ENCODE results near the gene INTS11. TPM values are rescaled to one million over a fixed set of nuclear protein-coding genes. Genes with fewer than 3 reads are reported as not detected.

The INTS11 gene
- total RNA-seq, 1 experiment from 2014 or later = 139 TPM

DNA sequence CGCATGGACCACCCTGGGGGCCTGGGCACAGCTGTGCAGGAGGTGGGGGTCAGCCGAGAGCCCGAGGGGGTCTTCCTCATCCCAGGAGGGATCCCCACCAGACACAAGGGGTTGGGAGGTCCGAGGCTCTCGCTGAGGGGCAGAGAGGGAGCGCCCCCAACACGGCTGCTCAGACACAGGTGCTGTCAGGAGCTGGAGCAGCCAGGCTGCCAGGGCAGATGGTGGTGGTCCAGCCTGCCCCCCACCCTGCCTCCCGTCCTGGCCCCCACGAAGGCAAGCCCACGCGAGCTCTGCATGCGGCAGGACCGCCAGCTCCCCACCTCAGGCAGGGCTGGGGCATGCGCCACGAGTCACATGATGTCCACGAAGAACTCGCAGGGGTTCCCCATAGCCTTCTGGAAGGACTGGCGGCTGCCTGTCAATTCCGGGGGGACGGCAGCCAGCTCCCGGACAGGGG is 11.4 kb upstream of the INTS11 start:
- H3K4ac ChIP-seq (ENCODE audit: low read depth, low read length) = no peak overlapping the region
- no peaks in the 10 kb centered on the region for H3K27me3 Mint-ChIP-seq (ENCODE audit: low read depth)

More for the DNA sequence above, 11.4 kb upstream of the INTS11 start:
- Histone ChIP-seq H2BK20ac (ENCODE audit: low read depth, low read length, poor library complexity, severe bottlenecking) (no peak overlapping the region), H3K23me2 (ENCODE audit: insufficient read length, low read depth, low read length, poor library complexity, severe bottlenecking) (no peaks in the 10 kb centered on the region), H2BK15ac (ENCODE audit: low read depth, low read length) (no peak overlapping the region), H2AK5ac (ENCODE audit: insufficient read length, low read length) (no peak overlapping the region), H3K4me1 (ENCODE audit: insufficient read depth, low read length) (no peaks in the 10 kb centered on the region), H3K56ac (ENCODE audit: insufficient read length, low read depth, low read length) (no peak overlapping the region), H3K9me3 (ENCODE audit: control insufficient read depth, low read depth, low read length) (no peaks in the 10 kb centered on the region), H3K27me3 (ENCODE audit: insufficient read depth, low read length) (no peaks in the 10 kb centered on the region), H2BK5ac (ENCODE audit: insufficient read length, low read length) (no peak overlapping the region), H2AFZ (ENCODE audit: low read length) (no peak overlapping the region), H4K20me1 (ENCODE audit: control insufficient read depth, insufficient read depth, insufficient read length) (no peaks in the 10 kb centered on the region), H3K14ac (ENCODE audit: insufficient read depth, low read length) (no peak overlapping the region), H3K27ac (ENCODE audit: insufficient read length, low read depth, low read length) (no peak overlapping the region), H3K79me2 (ENCODE audit: insufficient read depth, low read length) (no peaks in the 10 kb centered on the region), H4K91ac (ENCODE audit: insufficient read length, low read depth, low read length) (no peak overlapping the region), H3K79me1 (ENCODE audit: insufficient read depth, low read depth, low read length, poor library complexity, severe bottlenecking) (no peaks in the 10 kb centered on the region), H3K9ac (ENCODE audit: extremely low read depth, insufficient read length, low read length) (no peak overlapping the region), H2BK120ac (ENCODE audit: low read depth, low read length, poor library complexity, severe bottlenecking) (no peak overlapping the region), H2BK12ac (ENCODE audit: insufficient read length, low read depth, low read length) (no peak overlapping the region), H4K8ac (replicated peaks; ENCODE audit: insufficient read length, low read depth, low read length) (no peak overlapping the region), H3T11ph (ENCODE audit: low read length) (no peak overlapping the region), H3K18ac (ENCODE audit: insufficient read length, low read depth, low read length) (no peak overlapping the region), H3K4me2 (ENCODE audit: insufficient read depth, insufficient read length, low read length) (no peak overlapping the region), H4K5ac (ENCODE audit: insufficient read length, low read depth, low read length) (no peak overlapping the region), H3K23ac (ENCODE audit: insufficient read length, low read depth, low read length) (no peak overlapping the region)
- no peak for TF ChIP-seq CTCF (conservative IDR thresholded peaks at IDR 0.05)
- Mint-ChIP-seq H3K4me3 (no peak overlapping the region), H3K27ac (no peak overlapping the region), H3K4me1 (no peaks in the 10 kb centered on the region), H3K36me3 (ENCODE audit: insufficient read depth in 1 of 3, low read depth in 3 of 3) (peaks cover 8 to 25% (median 17%) of the 10 kb centered on the region in 3 experiments; a peak in 6 of 7 replicates), H3K9me3 (peaks cover 0 to 2% of the 10 kb centered on the region in 2 experiments; a peak in 2 of 5 replicates)
- WGBS (ENCODE audit: extremely low coverage, insufficient read length, low lambda C conversion rate) = no CpG with 5 or more reads among the region's 21 CpGs
- no peak for DNase-seq
